HEK293 (cell line): Measurements from ENCODE around the gene PMFBP1.

ENCODE experiments used
- CTCF ChIA-PET: fragments of 350-600 bp; formaldehyde crosslinking; extraction: SDS; loops from one replicate; lab custom pipeline; 2021; ENCODE audit warnings: antibody characterized with exemption; lab: Yijun Ruan, JAX
- POLR2A ChIA-PET: fragments of 300-600 bp; formaldehyde crosslinking; extraction: SDS; loops from one replicate; lab custom pipeline; 2020; ENCODE audit warnings: antibody characterized with exemption, inconsistent platforms; lab: Yijun Ruan, JAX
- H3K27ac ChIP-seq: fragments of 200-500 bp; sonication (Bioruptor generic); 2 replicates; pipeline ENCODE4 v1.5.1; 2014; ENCODE audit warnings: low read depth, low read length, control low read depth, inconsistent platforms; ENCODE audit errors: extremely low read depth
- H3K36me3 ChIP-seq, 2 experiments: fragments of 200-500 bp in 1 of 2; sonication (Bioruptor generic) in 1 of 2; 1 replicate in 1 of 2; 2 replicates in 1 of 2; pipeline ENCODE4 v1.5.1; 2014 to 2017; ENCODE audit warnings: inconsistent platforms in 2 of 2, low read length in 2 of 2; ENCODE audit not compliant: control insufficient read depth in 2 of 2, insufficient read depth in 1 of 2
- H3K4me1 ChIP-seq: fragments of 200-500 bp; sonication (Bioruptor generic); 2 replicates; pipeline ENCODE4 v1.5.1; 2014; ENCODE audit warnings: mild to moderate bottlenecking, low read length, inconsistent platforms; ENCODE audit not compliant: control insufficient read depth, insufficient read depth
- H3K4me3 ChIP-seq: 2 replicates; pipeline ENCODE4 v1.5.1; 2011; ENCODE audit warnings: low read depth, mild to moderate bottlenecking, control low read depth, low read length, moderate library complexity
- H3K9me3 ChIP-seq: fragments of 200-500 bp; sonication (Bioruptor generic); 2 replicates; pipeline ENCODE4 v1.5.1; 2014; ENCODE audit warnings: low read depth, low read length, inconsistent platforms; ENCODE audit not compliant: control insufficient read depth, insufficient read depth
- ATF2 ChIP-seq: fragments of 450-650 bp; formaldehyde crosslinking; IDR thresholded peaks from 2 replicates; pipeline ENCODE4 v1.5.1; 2016; ENCODE audit warnings: missing biosample characterization, missing genetic modification characterization, low read depth
- BCL6B ChIP-seq: fragments of 450-650 bp; formaldehyde crosslinking; IDR thresholded peaks from 2 replicates; pipeline ENCODE4 v1.5.1; 2017; ENCODE audit warnings: missing biosample characterization, missing genetic modification characterization
- KLF16 ChIP-seq: fragments of 450-650 bp; formaldehyde crosslinking; IDR thresholded peaks from 2 replicates; pipeline ENCODE4 v1.5.1; 2017; ENCODE audit warnings: missing biosample characterization, missing genetic modification characterization
- KLF7 ChIP-seq: fragments of 450-650 bp; formaldehyde crosslinking; IDR thresholded peaks from 2 replicates; pipeline ENCODE4 v1.5.1; 2016; ENCODE audit warnings: missing biosample characterization, missing genetic modification characterization, borderline replicate concordance
- SCRT2 ChIP-seq: fragments of 450-650 bp; formaldehyde crosslinking; IDR thresholded peaks from 2 replicates; pipeline ENCODE4 v1.5.1; 2016; ENCODE audit warnings: missing biosample characterization, missing genetic modification characterization
- SP7 ChIP-seq: fragments of 450-650 bp; formaldehyde crosslinking; IDR thresholded peaks from 2 replicates; pipeline ENCODE4 v1.5.1; 2016; ENCODE audit warnings: missing biosample characterization, missing genetic modification characterization
- ZBTB1 ChIP-seq: fragments of 450-650 bp; formaldehyde crosslinking; IDR thresholded peaks from 2 replicates; pipeline ENCODE4 v1.5.1; 2016; ENCODE audit warnings: missing biosample characterization, missing genetic modification characterization
- ZBTB8A ChIP-seq: fragments of 450-650 bp; formaldehyde crosslinking; IDR thresholded peaks from 2 replicates; pipeline ENCODE4 v1.5.1; 2016; ENCODE audit warnings: missing biosample characterization, missing genetic modification characterization
- ZEB2 ChIP-seq: fragments of 450-650 bp; formaldehyde crosslinking; IDR thresholded peaks from 2 replicates; pipeline ENCODE4 v1.5.1; 2016; ENCODE audit warnings: missing biosample characterization, missing genetic modification characterization
- ZNF148 ChIP-seq: fragments of 450-650 bp; formaldehyde crosslinking; IDR thresholded peaks from 2 replicates; pipeline ENCODE4 v1.5.0; 2017; ENCODE audit warnings: missing biosample characterization, missing genetic modification characterization, borderline replicate concordance
- ZNF169 ChIP-seq: fragments of 450-650 bp; formaldehyde crosslinking; IDR thresholded peaks from 2 replicates; pipeline ENCODE4 v1.5.1; 2016; ENCODE audit warnings: missing biosample characterization, missing genetic modification characterization
- ZNF211 ChIP-seq: fragments of 450-650 bp; formaldehyde crosslinking; IDR thresholded peaks from 2 replicates; pipeline ENCODE4 v1.5.1; 2016; ENCODE audit warnings: low read depth, missing biosample characterization, missing genetic modification characterization
- ZNF239 ChIP-seq: fragments of 450-650 bp; formaldehyde crosslinking; IDR thresholded peaks from 2 replicates; pipeline ENCODE4 v1.5.1; 2016; ENCODE audit warnings: missing biosample characterization, missing genetic modification characterization
- ZNF311 ChIP-seq: fragments of 450-650 bp; formaldehyde crosslinking; IDR thresholded peaks from 2 replicates; pipeline ENCODE4 v1.5.1; 2017; ENCODE audit warnings: missing biosample characterization, missing genetic modification characterization, borderline replicate concordance
- ZNF335 ChIP-seq: fragments of 450-650 bp; formaldehyde crosslinking; conservative IDR thresholded peaks from 2 replicates; pipeline ENCODE4 v1.5.1; 2016; ENCODE audit warnings: missing biosample characterization, missing genetic modification characterization
- ZNF354C ChIP-seq: fragments of 450-650 bp; formaldehyde crosslinking; IDR thresholded peaks from 2 replicates; pipeline ENCODE4 v1.5.1; 2016; ENCODE audit warnings: missing biosample characterization, missing genetic modification characterization, low read depth, borderline replicate concordance
- ZNF362 ChIP-seq: fragments of 450-650 bp; formaldehyde crosslinking; IDR thresholded peaks from 2 replicates; pipeline ENCODE4 v1.5.1; 2016; ENCODE audit warnings: missing biosample characterization, missing genetic modification characterization
- ZNF37A ChIP-seq: fragments of 450-650 bp; IDR thresholded peaks from 2 replicates; pipeline ENCODE4 v1.5.1; 2018; ENCODE audit warnings: missing biosample characterization, missing genetic modification characterization
- ZNF394 ChIP-seq: fragments of 450-650 bp; formaldehyde crosslinking; IDR thresholded peaks from 2 replicates; pipeline ENCODE4 v1.5.1; 2016; ENCODE audit warnings: missing biosample characterization, missing genetic modification characterization, mild to moderate bottlenecking, moderate library complexity, borderline replicate concordance
- ZNF48 ChIP-seq: fragments of 450-650 bp; formaldehyde crosslinking; IDR thresholded peaks from 2 replicates; pipeline ENCODE4 v1.5.1; 2016; ENCODE audit warnings: missing biosample characterization, missing genetic modification characterization
- ZNF530 ChIP-seq: fragments of 450-650 bp; formaldehyde crosslinking; IDR thresholded peaks from 2 replicates; pipeline ENCODE4 v1.5.1; 2016; ENCODE audit warnings: low read depth, missing biosample characterization, missing genetic modification characterization
- ZNF626 ChIP-seq: fragments of 450-650 bp; sonication (Bioruptor Pico); formaldehyde crosslinking; IDR thresholded peaks from 2 replicates; pipeline ENCODE4 v1.5.1; 2018; ENCODE audit warnings: missing biosample characterization, missing genetic modification characterization, inconsistent platforms
- ZNF768 ChIP-seq: fragments of 450-650 bp; formaldehyde crosslinking; IDR thresholded peaks from 2 replicates; pipeline ENCODE4 v1.5.1; 2018; ENCODE audit warnings: missing biosample characterization, mild to moderate bottlenecking, missing genetic modification characterization
- ZNF777 ChIP-seq: fragments of 450-650 bp; formaldehyde crosslinking; IDR thresholded peaks from 2 replicates; pipeline ENCODE4 v1.5.1; 2017; ENCODE audit warnings: missing biosample characterization, missing genetic modification characterization, borderline replicate concordance
- ZNF791 ChIP-seq: fragments of 450-650 bp; formaldehyde crosslinking; IDR thresholded peaks from 2 replicates; pipeline ENCODE4 v1.5.1; 2016; ENCODE audit warnings: missing biosample characterization, missing genetic modification characterization

The PMFBP1 gene

GRCh38 chr16:72216767-72217166, 44.8 kb upstream of the PMFBP1 start:
- POLR2A ChIA-PET: no interaction called here
- H3K4me3 ChIP-seq: no peak overlapping the region
- TF ChIP-seq BCL6B (tag by site-specific recombination): no peak
- no peak for TF ChIP-seq ZNF354C
- TF ChIP-seq KLF16 (tag by site-specific recombination): no peak
- TF ChIP-seq ZNF311 (tag by site-specific recombination): no peak
- no peak for TF ChIP-seq ZNF791
- TF ChIP-seq ZNF777 (tag by site-specific recombination): no peak
- no peak for TF ChIP-seq SCRT2
- no peak for TF ChIP-seq ZNF394 (tag by site-specific recombination)
- no peak for TF ChIP-seq ZNF362 (tag by site-specific recombination)
- no peaks in the 10 kb centered on the region for H3K9me3 ChIP-seq
- no peaks in the 10 kb centered on the region for H3K36me3 ChIP-seq
- H3K4me1 ChIP-seq: no peaks in the 10 kb centered on the region
- H3K27ac ChIP-seq: no peak overlapping the region
- CTCF ChIA-PET: interaction anchor here (0.6 kb wide), 1 partner anchor 25 kb away, joined by 3 read pairs; no protein-coding TSS in a partner anchor

GRCh38 chr16:72214821-72215220, 42.9 kb upstream of the PMFBP1 start:
- no peak overlapping the region for H3K27ac ChIP-seq
- TF ChIP-seq ZNF791 (no peak), ZNF169 (tag by site-specific recombination) (no peak), ZNF211 (tag by site-specific recombination) (no peak)
- H3K4me1 ChIP-seq: no peaks in the 10 kb centered on the region
- H3K36me3 ChIP-seq: no peaks in the 10 kb centered on the region
- POLR2A ChIA-PET: no interaction called here
- CTCF ChIA-PET: no interaction called here
- H3K4me3 ChIP-seq: no peak overlapping the region
- H3K9me3 ChIP-seq: no peaks in the 10 kb centered on the region

- POLR2A ChIA-PET: no interaction called here
- TF ChIP-seq ZNF530 (tag by site-specific recombination) (no peak), ZNF239 (tag by site-specific recombination) (no peak), ZNF148 (no peak)
- H3K36me3 ChIP-seq: no peaks in the 10 kb centered on the region
Observed at GRCh38 chr16:72211110-72211509, 39.2 kb upstream of the PMFBP1 start.

GRCh38 chr16:72210555-72210954, 38.6 kb upstream of the PMFBP1 start:
- no peaks in the 10 kb centered on the region for H3K9me3 ChIP-seq
- POLR2A ChIA-PET: no interaction called here
- no peak overlapping the region for H3K27ac ChIP-seq
- CTCF ChIA-PET: no interaction called here
- H3K36me3 ChIP-seq: no peaks in the 10 kb centered on the region
- no peaks in the 10 kb centered on the region for H3K4me1 ChIP-seq
- no peak overlapping the region for H3K4me3 ChIP-seq
- TF ChIP-seq ZNF48: no peak
- TF ChIP-seq ZNF768 (tag by site-specific recombination): no peak
- TF ChIP-seq ATF2 (tag by site-specific recombination): no peak
- no peak for TF ChIP-seq KLF7 (tag by site-specific recombination)
- TF ChIP-seq ZNF335 (tag by site-specific recombination): no peak
- no peak for TF ChIP-seq SP7 (tag by site-specific recombination)
- no peak for TF ChIP-seq ZNF626
- TF ChIP-seq ZBTB1: no peak
- no peak for TF ChIP-seq ZEB2
- no peak for TF ChIP-seq ZBTB8A
- TF ChIP-seq ZNF37A (tag by site-specific recombination): no peak
- TF ChIP-seq ZNF530 (tag by site-specific recombination): no peak

More at GRCh38 chr16:72211110-72211509, 39.2 kb upstream of the PMFBP1 start:
- CTCF ChIA-PET: no interaction called here
- H3K27ac ChIP-seq: no peak overlapping the region
- no peaks in the 10 kb centered on the region for H3K9me3 ChIP-seq
- H3K4me3 ChIP-seq: no peak overlapping the region
- H3K4me1 ChIP-seq: no peaks in the 10 kb centered on the region
